ENCODE measurements around the gene UBE4A.
"Not testable (repeated sequence)": the region's sequence is repeated elsewhere in the genome, so short reads cannot be mapped to it uniquely, and the experiment has no call there.

The UBE4A gene

GRCh38 chr11:118401880-118402590 is 42.6 kb downstream of the UBE4A start:
- no peak for DNase-seq

- not testable (repeated sequence) for DNase-seq
Observed at GRCh38 chr11:118402594-118402993, 43.2 kb downstream of the UBE4A start.

GRCh38 chr11:118406599-118407166 is 47.3 kb downstream of the UBE4A start:
- no peak for DNase-seq

- no peak for DNase-seq
Observed at GRCh38 chr11:118410055-118410745, 50.8 kb downstream of the UBE4A start.

GRCh38 chr11:118411530-118411929 is 52.1 kb downstream of the UBE4A start:
- no peak for DNase-seq

- DNase-seq = no peak
Observed at GRCh38 chr11:118412921-118413320, 53.5 kb downstream of the UBE4A start.

GRCh38 chr11:118415062-118415738 is 55.8 kb downstream of the UBE4A start:
- no peak for DNase-seq

GRCh38 chr11:118415739-118416068 is 56.3 kb downstream of the UBE4A start:
- no peak for DNase-seq

- DNase-seq = not testable (repeated sequence)
Observed at GRCh38 chr11:118416900-118417299, 57.5 kb downstream of the UBE4A start.

- DNase-seq = no peak
Observed at GRCh38 chr11:118417801-118418200, 58.4 kb downstream of the UBE4A start.

- DNase-seq = no peak
Observed at GRCh38 chr11:118418766-118419165, 59.4 kb downstream of the UBE4A start.

- DNase-seq = no peak
Observed at GRCh38 chr11:118427707-118428106, 68.3 kb downstream of the UBE4A start.

GRCh38 chr11:118430956-118431355 is 71.6 kb downstream of the UBE4A start:
- DNase-seq = no peak

GRCh38 chr11:118434123-118434552 is 74.7 kb downstream of the UBE4A start:
- DNase-seq = no peak

- no peak for DNase-seq
Observed at GRCh38 chr11:118434553-118435289, 75.3 kb downstream of the UBE4A start.

- DNase-seq = peak; percentile 63
Observed at GRCh38 chr11:118435290-118435892, 76.0 kb downstream of the UBE4A start.

- DNase-seq = peak; percentile 85
Observed at GRCh38 chr11:118435893-118436624, 76.7 kb downstream of the UBE4A start, which contains the start of gene KMT2A. TSS of gene KMT2A (plus strand) at chr11:118436492. CDS start at chr11:118436513, 21 bp downstream.

- no peak for DNase-seq
Observed at GRCh38 chr11:118436639-118437207, 77.3 kb downstream of the UBE4A start.

- DNase-seq = no peak
Observed at GRCh38 chr11:118437208-118438125, 78.1 kb downstream of the UBE4A start.

- DNase-seq = no peak
Observed at GRCh38 chr11:118438314-118438931, 79.0 kb downstream of the UBE4A start.

Data from NCI-H187 treated with DMSO at 0.1 percent for 48 hours (cell line).